ENCODE results near the gene MGAT1. TPM values are rescaled to one million over a fixed set of nuclear protein-coding genes. Genes with fewer than 3 reads are reported as not detected.
"Not testable (repeated sequence)": the region's sequence is repeated elsewhere in the genome, so short reads cannot be mapped to it uniquely, and the experiment has no call there.

MGAT1 gene
- total RNA-seq, 4 donors from 2014 or later = 102 to 155 (median 144) TPM

DNA sequence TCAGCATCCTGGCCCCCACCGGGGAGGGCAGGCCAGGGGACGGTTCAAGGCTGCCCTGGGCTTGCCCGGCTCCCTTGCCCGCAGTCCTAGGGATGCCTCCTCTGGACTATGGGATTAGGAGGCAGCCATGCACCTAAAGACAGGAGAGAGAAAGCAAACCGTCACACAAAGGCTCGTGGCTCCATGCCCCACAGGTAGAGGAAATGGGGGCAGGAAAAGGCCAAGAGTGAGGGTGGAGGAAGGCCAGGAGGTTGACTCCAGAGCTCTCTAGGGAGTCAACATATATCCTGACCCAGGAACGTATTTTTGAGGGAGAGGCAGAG, 9.7 kb downstream of the MGAT1 start:
- DNase-seq = no peak
- Histone ChIP-seq H3K36me3 (peaks cover 0 to 60% (median 0%) of the 10 kb centered on the region in 3 donors), H3K4me1 (peaks cover 0 to 32% (median 7%) of the 10 kb centered on the region in 4 donors), H3K27me3 (no peaks in the 10 kb centered on the region), H3K4me3 (no peak overlapping the region), H3K9me3 (no peaks in the 10 kb centered on the region), H3K27ac (no peak overlapping the region)
- TF ChIP-seq POLR2A (IDR thresholded peaks at IDR 0.05) = no peak
- TF ChIP-seq, protein P1, sequence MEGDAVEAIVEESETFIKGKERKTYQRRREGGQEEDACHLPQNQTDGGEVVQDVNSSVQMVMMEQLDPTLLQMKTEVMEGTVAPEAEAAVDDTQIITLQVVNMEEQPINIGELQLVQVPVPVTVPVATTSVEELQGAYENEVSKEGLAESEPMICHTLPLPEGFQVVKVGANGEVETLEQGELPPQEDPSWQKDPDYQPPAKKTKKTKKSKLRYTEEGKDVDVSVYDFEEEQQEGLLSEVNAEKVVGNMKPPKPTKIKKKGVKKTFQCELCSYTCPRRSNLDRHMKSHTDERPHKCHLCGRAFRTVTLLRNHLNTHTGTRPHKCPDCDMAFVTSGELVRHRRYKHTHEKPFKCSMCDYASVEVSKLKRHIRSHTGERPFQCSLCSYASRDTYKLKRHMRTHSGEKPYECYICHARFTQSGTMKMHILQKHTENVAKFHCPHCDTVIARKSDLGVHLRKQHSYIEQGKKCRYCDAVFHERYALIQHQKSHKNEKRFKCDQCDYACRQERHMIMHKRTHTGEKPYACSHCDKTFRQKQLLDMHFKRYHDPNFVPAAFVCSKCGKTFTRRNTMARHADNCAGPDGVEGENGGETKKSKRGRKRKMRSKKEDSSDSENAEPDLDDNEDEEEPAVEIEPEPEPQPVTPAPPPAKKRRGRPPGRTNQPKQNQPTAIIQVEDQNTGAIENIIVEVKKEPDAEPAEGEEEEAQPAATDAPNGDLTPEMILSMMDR (IDR thresholded peaks at IDR 0.05) = no peak

DNA sequence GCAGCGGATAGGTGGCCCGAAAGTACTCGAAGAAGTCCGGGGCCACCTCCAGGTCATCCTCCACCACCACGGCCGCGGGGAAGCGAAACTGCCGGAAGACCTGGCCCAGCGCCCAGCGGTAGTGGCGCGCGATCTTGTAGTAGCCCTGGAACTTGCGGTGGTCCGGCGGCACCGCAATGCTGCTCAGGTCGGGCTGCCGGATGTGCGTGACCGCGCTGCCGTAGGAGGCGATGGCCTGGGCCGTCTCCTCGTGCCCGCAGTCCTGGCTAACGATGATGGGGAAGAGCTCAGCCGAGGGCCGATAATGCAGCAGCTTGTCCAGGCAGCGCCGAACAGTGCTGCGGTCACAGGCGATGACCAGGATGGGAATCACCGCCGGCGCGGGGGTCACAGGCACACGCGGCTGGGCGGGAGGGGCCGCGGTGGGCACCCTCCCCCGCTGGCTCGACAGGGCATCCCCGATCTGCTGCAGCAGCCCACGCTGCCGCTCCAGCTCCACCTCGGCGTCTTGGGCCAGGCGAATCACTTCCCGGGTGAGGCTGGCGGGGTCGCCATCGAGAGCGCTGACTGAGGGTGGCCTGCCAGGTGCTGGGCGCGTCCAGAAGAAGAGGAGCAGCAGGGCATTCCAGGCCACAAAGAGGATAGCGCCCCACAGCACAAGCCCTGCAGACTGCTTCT, 10.2 kb downstream of the MGAT1 start:
- DNase-seq = no peak
- H3K27ac ChIP-seq = no peak overlapping the region
- H3K9me3 ChIP-seq = no peaks in the 10 kb centered on the region
- H3K4me3 ChIP-seq = no peak overlapping the region
- H3K27me3 ChIP-seq = no peaks in the 10 kb centered on the region
- H3K4me1 ChIP-seq = peaks cover 0 to 32% (median 3%) of the 10 kb centered on the region in 4 donors
- H3K36me3 ChIP-seq = peaks cover 0 to 60% (median 0%) of the 10 kb centered on the region in 3 donors
- no peak for TF ChIP-seq POLR2A (IDR thresholded peaks at IDR 0.05)
- TF ChIP-seq, protein P1 (IDR thresholded peaks at IDR 0.05) = no peak

DNA sequence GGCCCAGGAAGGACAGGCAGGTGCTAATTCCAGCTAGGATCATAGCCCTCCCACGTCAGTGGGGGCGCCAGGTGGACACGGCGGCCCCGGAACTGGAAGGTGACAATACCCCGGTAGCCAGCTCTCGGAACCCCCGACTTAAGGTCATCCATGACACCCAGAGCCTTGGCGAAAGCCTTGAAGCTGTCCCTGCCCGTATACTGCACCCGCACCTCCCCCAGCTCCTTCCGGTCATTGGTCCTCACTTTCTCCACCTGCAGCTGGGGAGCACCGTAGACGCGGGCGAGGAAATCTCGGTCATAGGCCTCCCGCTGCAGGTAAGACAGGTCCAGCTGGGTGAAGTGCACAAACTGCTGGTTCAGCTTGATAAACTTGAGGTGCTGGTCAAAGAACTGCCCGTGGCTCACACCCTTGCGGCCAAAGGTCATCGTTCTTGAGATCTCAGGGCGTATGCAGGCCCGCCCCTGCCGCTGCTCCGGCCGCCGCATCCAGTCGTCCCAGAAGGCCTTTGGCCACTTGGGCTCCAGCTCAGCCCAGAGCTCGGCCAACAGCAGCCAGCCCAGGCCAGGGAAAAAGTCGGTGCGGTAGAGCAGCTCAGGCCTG, 10.9 kb downstream of the MGAT1 start:
- Histone ChIP-seq H3K36me3 (peaks cover 0 to 60% (median 0%) of the 10 kb centered on the region in 3 donors), H3K27ac (no peak overlapping the region), H3K9me3 (no peaks in the 10 kb centered on the region), H3K4me3 (no peak overlapping the region), H3K4me1 (peaks cover 0 to 35% (median 2%) of the 10 kb centered on the region in 4 donors), H3K27me3 (no peaks in the 10 kb centered on the region)
- TF ChIP-seq, protein P1 (IDR thresholded peaks at IDR 0.05) = no peak
- no peak for TF ChIP-seq POLR2A (IDR thresholded peaks at IDR 0.05)
- DNase-seq = peak in 1 of 3 donors; percentile 71

DNA sequence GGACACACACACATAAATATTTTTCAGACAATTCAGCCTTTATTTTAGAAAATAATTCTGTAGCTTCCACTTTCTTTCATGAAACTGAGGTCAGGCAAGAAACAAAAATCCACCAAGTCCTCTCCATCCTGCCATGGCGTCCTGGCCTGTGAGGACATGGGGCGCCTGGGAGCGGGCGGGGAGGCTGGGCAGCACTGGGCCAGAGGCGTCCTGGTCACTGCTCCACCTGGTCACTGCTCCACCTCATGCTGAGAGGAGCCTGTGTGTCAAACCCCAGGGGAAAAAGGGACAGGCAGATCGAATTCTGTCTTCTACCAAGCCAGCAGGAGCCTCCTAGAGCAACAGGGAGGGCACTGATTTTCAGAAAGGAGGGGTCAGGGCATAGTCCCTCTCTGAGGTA, 12.1 kb downstream of the MGAT1 start:
- H3K4me3 ChIP-seq = no peak overlapping the region

DNA sequence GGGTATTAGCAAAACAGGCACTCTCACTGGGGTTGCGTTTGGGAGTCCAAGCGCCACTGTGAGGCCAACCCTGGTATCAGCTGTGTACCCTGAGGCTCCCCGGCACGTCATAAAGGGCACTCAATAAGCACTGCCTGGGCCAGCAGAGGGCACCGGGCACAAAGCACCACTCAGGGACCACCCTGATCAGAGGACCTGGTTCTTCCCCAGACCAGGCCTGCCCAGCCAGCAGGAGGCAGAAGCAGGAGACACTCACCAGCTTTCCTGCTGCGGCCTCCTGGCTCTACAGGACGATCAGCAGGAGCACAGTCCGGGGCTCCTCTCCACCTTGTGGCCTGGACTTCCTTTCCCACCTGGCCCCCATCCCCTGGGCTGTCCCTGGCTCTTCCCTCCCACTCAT, 12.6 kb downstream of the MGAT1 start:
- Histone ChIP-seq H3K27ac (no peak overlapping the region), H3K9me3 (no peaks in the 10 kb centered on the region), H3K4me3 (no peak overlapping the region), H3K4me1 (peaks cover 0 to 47% (median 0%) of the 10 kb centered on the region in 4 donors), H3K27me3 (no peaks in the 10 kb centered on the region), H3K36me3 (peaks cover 0 to 53% (median 0%) of the 10 kb centered on the region in 3 donors)
- TF ChIP-seq, protein P1 (IDR thresholded peaks at IDR 0.05) = peak in 1 of 6 experiments; percentile 10
- TF ChIP-seq POLR2A (IDR thresholded peaks at IDR 0.05) = no peak
- no peak for DNase-seq

More for the DNA sequence above, 12.1 kb downstream of the MGAT1 start:
- H3K36me3 ChIP-seq = peaks cover 0 to 58% (median 0%) of the 10 kb centered on the region in 3 donors
- H3K27ac ChIP-seq = no peak overlapping the region
- TF ChIP-seq, protein P1 (IDR thresholded peaks at IDR 0.05) = no peak
- no peak for TF ChIP-seq POLR2A (IDR thresholded peaks at IDR 0.05)
- no peaks in the 10 kb centered on the region for H3K9me3 ChIP-seq
- no peak for DNase-seq
- no peaks in the 10 kb centered on the region for H3K27me3 ChIP-seq
- H3K4me1 ChIP-seq = peaks cover 0 to 42% (median under 1%) of the 10 kb centered on the region in 4 donors

DNA sequence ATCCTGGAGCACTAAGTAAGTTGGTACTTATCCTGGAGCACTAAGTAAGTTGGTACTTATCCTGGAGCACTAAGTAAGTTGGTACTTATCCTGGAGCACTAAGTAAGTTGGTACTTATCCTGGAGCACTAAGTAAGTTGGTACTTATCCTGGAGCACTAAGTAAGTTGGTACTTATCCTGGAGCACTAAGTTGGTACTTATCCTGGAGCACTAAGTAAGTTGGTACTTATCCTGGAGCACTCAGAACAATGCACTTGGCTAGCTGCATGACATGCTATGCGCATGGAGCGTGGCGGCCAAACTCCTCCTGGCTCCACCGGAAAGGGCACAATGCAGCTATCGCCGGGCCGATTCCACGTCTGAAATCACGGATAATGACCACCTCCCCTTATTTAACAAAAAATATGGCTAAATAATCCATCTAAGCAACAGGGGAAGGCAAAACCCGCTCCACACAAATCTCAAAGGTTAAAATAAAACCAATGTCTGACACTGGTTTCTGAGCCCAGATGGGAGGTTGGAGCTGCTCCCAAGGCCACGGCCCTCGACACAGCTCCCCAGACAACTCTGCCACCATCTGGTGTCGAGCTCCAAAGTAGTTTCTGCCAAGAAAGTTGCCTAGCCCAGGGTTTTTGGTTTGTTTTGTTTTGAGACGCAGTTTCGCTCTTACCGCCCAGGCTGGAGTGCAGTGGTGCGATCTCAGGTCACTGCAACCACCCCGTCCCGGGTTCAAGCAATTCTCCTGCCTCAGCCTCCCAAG, 13.8 kb downstream of the MGAT1 start:
- H3K27ac ChIP-seq = not testable (repeated sequence)
- H3K4me1 ChIP-seq = peaks cover 0 to 46% (median 0%) of the 10 kb centered on the region in 4 donors

More for the DNA sequence above, 13.8 kb downstream of the MGAT1 start:
- not testable (repeated sequence) for H3K9me3 ChIP-seq, H3K4me3 ChIP-seq, H3K27me3 ChIP-seq, DNase-seq
- H3K36me3 ChIP-seq = peaks cover 0 to 48% (median 0%) of the 10 kb centered on the region in 3 donors

Data from Peyer's patch (tissue), 4 donors.